ENCODE measurements around the gene ATP2C1. TPM values are rescaled to one million over a fixed set of nuclear protein-coding genes. Genes with fewer than 3 reads are reported as not detected.
A peak's percentile ranks its signal among the peaks of the same experiment; 100 is the strongest.

Gene ATP2C1
- total and polyA plus RNA-seq, 2 of the 13 experiments (the other 11 are each of a cell fraction or from before 2014, with no cell fraction given), result 32.4 to 37.6 TPM

GRCh38 chr3:130893376-130894129 is at the start of gene ATP2C1 (continued):
- TF ChIP-seq WIZ (CRISPR knock-in tag; IDR thresholded peaks at IDR 0.05) (no peak), ZNF292 (CRISPR knock-in tag; IDR thresholded peaks at IDR 0.05; ENCODE audit: borderline replicate concordance, low read depth) (peak; percentile 28; the same call in 1 of the 2 replicates), NFATC3 (CRISPR knock-in tag; IDR thresholded peaks at IDR 0.05) (0 out of 2 replicates have a peak, but pooled peaks have one; percentile 58), ZNF207 (IDR thresholded peaks at IDR 0.05; ENCODE audit: borderline replicate concordance) (no peak), RARG (CRISPR knock-in tag; IDR thresholded peaks at IDR 0.05; ENCODE audit: low read depth) (no peak), NPAS2 (CRISPR knock-in tag; IDR thresholded peaks at IDR 0.05; ENCODE audit: borderline replicate concordance) (no peak), ZNF780A (CRISPR knock-in tag; IDR thresholded peaks at IDR 0.05) (no peak), ZFP62 (CRISPR knock-in tag; IDR thresholded peaks at IDR 0.05) (no peak), ZSCAN22 (CRISPR knock-in tag; IDR thresholded peaks at IDR 0.05) (no peak), ZNF235 (CRISPR knock-in tag; IDR thresholded peaks at IDR 0.05; ENCODE audit: borderline replicate concordance) (no peak), ZNF569 (CRISPR knock-in tag; IDR thresholded peaks at IDR 0.05; ENCODE audit: borderline replicate concordance) (no peak), KDM6A (CRISPR knock-in tag; IDR thresholded peaks at IDR 0.05; ENCODE audit: low read depth) (no peak), ZBTB1 (CRISPR knock-in tag; IDR thresholded peaks at IDR 0.05; ENCODE audit: borderline replicate concordance) (no peak), ZSCAN25 (CRISPR knock-in tag; IDR thresholded peaks at IDR 0.05) (peak; percentile 68; the same call in 1 of the 2 replicates), RBM22 (optimal IDR thresholded peaks at IDR 0.05; ENCODE audit: low read length) (no peak), HHEX (CRISPR knock-in tag; IDR thresholded peaks at IDR 0.05) (no peak), RFXANK (CRISPR knock-in tag; IDR thresholded peaks at IDR 0.05) (no peak), TSC22D2 (CRISPR knock-in tag; IDR thresholded peaks at IDR 0.05; ENCODE audit: borderline replicate concordance) (no peak), TFDP2 (CRISPR knock-in tag; IDR thresholded peaks at IDR 0.05) (peak; percentile 62; the same call in 1 of the 2 replicates)
- TF ChIP-seq, protein P1, sequence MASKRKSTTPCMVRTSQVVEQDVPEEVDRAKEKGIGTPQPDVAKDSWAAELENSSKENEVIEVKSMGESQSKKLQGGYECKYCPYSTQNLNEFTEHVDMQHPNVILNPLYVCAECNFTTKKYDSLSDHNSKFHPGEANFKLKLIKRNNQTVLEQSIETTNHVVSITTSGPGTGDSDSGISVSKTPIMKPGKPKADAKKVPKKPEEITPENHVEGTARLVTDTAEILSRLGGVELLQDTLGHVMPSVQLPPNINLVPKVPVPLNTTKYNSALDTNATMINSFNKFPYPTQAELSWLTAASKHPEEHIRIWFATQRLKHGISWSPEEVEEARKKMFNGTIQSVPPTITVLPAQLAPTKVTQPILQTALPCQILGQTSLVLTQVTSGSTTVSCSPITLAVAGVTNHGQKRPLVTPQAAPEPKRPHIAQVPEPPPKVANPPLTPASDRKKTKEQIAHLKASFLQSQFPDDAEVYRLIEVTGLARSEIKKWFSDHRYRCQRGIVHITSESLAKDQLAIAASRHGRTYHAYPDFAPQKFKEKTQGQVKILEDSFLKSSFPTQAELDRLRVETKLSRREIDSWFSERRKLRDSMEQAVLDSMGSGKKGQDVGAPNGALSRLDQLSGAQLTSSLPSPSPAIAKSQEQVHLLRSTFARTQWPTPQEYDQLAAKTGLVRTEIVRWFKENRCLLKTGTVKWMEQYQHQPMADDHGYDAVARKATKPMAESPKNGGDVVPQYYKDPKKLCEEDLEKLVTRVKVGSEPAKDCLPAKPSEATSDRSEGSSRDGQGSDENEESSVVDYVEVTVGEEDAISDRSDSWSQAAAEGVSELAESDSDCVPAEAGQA (IDR thresholded peaks at IDR 0.05; ENCODE audit: low read depth), result no peak
- TF ChIP-seq, protein P1 (CRISPR knock-in tag; IDR thresholded peaks at IDR 0.05; ENCODE audit: borderline replicate concordance), result no peak
- TF ChIP-seq, protein P2, sequence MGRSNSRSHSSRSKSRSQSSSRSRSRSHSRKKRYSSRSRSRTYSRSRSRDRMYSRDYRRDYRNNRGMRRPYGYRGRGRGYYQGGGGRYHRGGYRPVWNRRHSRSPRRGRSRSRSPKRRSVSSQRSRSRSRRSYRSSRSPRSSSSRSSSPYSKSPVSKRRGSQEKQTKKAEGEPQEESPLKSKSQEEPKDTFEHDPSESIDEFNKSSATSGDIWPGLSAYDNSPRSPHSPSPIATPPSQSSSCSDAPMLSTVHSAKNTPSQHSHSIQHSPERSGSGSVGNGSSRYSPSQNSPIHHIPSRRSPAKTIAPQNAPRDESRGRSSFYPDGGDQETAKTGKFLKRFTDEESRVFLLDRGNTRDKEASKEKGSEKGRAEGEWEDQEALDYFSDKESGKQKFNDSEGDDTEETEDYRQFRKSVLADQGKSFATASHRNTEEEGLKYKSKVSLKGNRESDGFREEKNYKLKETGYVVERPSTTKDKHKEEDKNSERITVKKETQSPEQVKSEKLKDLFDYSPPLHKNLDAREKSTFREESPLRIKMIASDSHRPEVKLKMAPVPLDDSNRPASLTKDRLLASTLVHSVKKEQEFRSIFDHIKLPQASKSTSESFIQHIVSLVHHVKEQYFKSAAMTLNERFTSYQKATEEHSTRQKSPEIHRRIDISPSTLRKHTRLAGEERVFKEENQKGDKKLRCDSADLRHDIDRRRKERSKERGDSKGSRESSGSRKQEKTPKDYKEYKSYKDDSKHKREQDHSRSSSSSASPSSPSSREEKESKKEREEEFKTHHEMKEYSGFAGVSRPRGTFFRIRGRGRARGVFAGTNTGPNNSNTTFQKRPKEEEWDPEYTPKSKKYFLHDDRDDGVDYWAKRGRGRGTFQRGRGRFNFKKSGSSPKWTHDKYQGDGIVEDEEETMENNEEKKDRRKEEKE (IDR thresholded peaks at IDR 0.05), result no peak

Data from HepG2 (cell line).